Muscle layer of duodenum (tissue), 2 donors: ENCODE data around the gene FREM1.

ENCODE experiments used
- H3K27ac ChIP-seq: one replicate; pipeline ENCODE4 v1.7.0; 2013; ENCODE audit warnings: mild to moderate bottlenecking, low read length
- H3K27me3 ChIP-seq: one replicate; pipeline ENCODE4 v1.7.0; 2013; ENCODE audit warnings: low read depth, mild to moderate bottlenecking, control low read depth, low read length
- H3K36me3 ChIP-seq, 2 donors: one replicate each; pipeline ENCODE4 v1.7.0; 2013; ENCODE audit warnings: low read length in 2 of 2, control low read depth in 1 of 2, mild to moderate bottlenecking in 1 of 2; ENCODE audit not compliant: insufficient read depth in 2 of 2, control insufficient read depth in 1 of 2
- H3K4me1 ChIP-seq, 2 donors: one replicate each; pipeline ENCODE4 v1.7.0; 2013; ENCODE audit warnings: low read length in 2 of 2, mild to moderate bottlenecking in 2 of 2, control low read depth in 1 of 2, moderate library complexity in 1 of 2; ENCODE audit not compliant: insufficient read depth in 2 of 2, control insufficient read depth in 1 of 2
- H3K4me3 ChIP-seq, 2 donors: one replicate each; pipeline ENCODE4 v1.7.0; 2013; ENCODE audit warnings: low read length in 2 of 2, low read depth in 1 of 2, mild to moderate bottlenecking in 1 of 2
- H3K9me3 ChIP-seq, 2 donors: one replicate each; pipeline ENCODE4 v1.7.0; 2013; ENCODE audit warnings: low read length in 2 of 2, control low read depth in 1 of 2, mild to moderate bottlenecking in 1 of 2; ENCODE audit not compliant: control insufficient read depth in 1 of 2
- donor health status: healthy.

Gene FREM1

DNA sequence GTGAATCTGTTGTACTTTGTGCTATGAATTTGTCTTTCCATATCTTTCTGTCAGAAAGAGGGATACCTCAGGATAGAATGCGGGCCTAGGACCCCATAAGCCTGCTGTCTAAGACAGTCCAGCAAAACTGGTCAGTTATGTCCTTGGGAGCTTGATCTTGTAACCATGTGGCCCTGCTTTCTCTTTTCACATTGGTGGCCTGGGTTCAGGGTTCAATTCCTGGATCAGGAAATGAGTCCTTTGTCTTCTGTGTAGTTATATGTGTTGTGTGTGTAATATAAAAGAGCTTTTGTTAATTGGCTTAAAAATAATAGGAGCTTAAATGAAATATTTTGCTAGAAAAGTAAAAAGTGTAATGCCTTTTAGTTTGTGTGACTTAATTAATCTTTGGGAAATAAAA, 16.9 kb downstream of the FREM1 start:
- H3K27me3 ChIP-seq = no peaks in the 10 kb centered on the region
- no peaks in the 10 kb centered on the region for H3K36me3 ChIP-seq
- H3K9me3 ChIP-seq = no peaks in the 10 kb centered on the region
- H3K4me1 ChIP-seq = peaks cover 0 to 6% of the 10 kb centered on the region in 2 donors
- H3K4me3 ChIP-seq = no peak overlapping the region
- no peak overlapping the region for H3K27ac ChIP-seq

DNA sequence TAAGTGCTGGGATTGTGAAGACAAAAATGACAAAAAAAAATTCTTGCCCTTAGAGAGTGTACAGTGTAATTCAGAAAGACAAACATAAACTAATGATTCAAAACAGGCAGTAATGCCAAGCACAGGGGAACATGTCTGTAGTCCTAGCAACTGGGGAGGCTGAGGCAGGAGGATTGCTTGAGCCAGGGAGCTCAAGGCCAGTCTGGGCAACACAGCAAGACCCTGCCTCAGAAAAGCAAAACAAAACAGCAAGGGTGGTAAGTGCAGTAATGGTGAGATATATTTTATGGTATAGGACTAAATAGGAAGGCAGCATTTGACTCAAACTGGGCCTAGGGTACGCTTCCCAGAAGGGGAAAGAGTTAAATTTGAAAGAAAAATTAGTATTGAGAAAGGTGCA, 18.9 kb downstream of the FREM1 start:
- no peaks in the 10 kb centered on the region for H3K36me3 ChIP-seq
- no peaks in the 10 kb centered on the region for H3K9me3 ChIP-seq
- no peak overlapping the region for H3K4me3 ChIP-seq
- peaks cover 0 to 6% of the 10 kb centered on the region in 2 donors for H3K4me1 ChIP-seq
- no peak overlapping the region for H3K27ac ChIP-seq
- H3K27me3 ChIP-seq = no peaks in the 10 kb centered on the region

DNA sequence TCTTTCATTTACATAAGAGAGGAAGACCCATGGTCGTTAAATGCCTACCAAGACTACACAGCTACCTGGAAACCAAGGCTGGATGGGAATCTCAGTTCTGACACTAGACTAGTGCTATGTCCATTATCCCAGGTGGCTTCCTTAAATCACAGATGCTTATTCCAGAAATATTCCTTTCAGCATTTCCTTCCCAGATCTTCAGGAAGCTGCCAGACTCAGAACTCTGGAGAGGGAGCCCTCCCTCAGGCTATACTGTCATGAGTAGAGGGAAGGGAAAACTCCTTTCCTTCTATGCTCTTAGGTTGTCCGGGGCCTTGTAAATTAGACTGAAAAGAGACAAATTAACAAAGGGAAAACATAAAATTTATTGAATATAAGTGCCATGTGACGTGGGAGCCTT, 20.8 kb downstream of the FREM1 start:
- Histone ChIP-seq H3K36me3 (no peaks in the 10 kb centered on the region), H3K4me1 (peaks cover 0 to 6% of the 10 kb centered on the region in 2 donors), H3K4me3 (no peak overlapping the region), H3K27me3 (no peaks in the 10 kb centered on the region), H3K9me3 (no peaks in the 10 kb centered on the region), H3K27ac (no peak overlapping the region)

DNA sequence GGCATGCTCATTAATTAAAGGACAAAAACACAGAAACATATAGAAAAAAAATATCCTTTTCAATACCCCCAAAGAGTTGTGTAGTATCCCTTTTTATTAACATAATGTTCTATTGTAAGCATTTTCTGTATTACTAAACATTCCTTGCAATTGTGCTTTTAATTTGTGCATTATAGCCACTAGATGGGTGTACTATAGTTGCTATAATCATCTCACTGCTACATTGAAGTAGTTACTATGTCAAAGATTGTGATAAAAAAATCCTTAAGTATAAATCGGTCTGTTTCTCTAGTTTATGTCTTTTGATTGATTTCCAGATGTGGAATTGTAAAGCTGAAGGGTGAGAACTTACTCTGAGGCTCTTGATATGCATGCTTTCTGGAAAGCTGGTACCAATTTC, 21.4 kb downstream of the FREM1 start:
- no peak overlapping the region for H3K4me3 ChIP-seq
- no peaks in the 10 kb centered on the region for H3K9me3 ChIP-seq
- H3K27ac ChIP-seq = no peak overlapping the region

DNA sequence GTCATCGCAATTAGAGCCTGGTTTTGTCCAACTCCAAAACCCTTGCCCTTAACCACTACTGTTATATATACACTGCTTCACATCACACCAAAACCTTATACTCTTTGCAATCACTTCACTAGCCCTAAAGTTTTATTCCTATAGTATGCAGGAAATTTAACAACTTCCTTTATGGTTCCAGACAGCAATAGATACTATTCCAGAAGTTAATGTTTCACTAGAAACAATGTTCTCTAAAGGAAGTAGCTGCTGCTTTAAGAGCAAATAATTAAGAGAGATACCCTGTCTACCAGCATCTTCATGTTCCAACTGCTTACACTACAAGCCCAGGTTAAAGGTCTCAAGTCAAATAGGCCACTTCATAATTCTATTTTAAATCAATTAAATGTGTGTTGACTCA, 22.0 kb downstream of the FREM1 start:
- Histone ChIP-seq H3K4me1 (peaks cover 0 to 6% of the 10 kb centered on the region in 2 donors), H3K9me3 (no peaks in the 10 kb centered on the region), H3K4me3 (no peak overlapping the region), H3K27ac (no peak overlapping the region), H3K27me3 (no peaks in the 10 kb centered on the region), H3K36me3 (no peaks in the 10 kb centered on the region)

More for the DNA sequence above, 21.4 kb downstream of the FREM1 start:
- H3K27me3 ChIP-seq = no peaks in the 10 kb centered on the region
- H3K4me1 ChIP-seq = peaks cover 0 to 6% of the 10 kb centered on the region in 2 donors
- H3K36me3 ChIP-seq = no peaks in the 10 kb centered on the region

DNA sequence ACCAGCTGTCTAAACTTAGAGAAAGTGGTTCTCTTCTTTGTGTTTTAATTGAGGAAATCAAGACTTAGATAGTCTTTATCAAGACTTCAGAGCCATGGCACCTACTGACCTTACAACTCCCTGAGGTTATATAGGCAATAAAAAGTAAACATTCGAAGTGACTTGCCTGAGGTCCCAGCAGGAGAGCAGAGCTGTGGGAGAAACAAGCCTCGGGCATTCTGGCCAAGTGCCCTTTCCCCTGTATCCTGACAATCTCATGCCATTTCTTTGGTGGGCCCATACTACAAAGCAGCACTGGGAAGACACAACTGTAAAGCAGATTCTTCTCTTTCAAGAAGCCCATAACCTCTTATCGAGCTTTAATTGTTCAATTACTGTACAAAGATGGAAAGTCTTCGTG, 23.1 kb downstream of the FREM1 start:
- H3K4me1 ChIP-seq = peaks cover 0 to 6% of the 10 kb centered on the region in 2 donors
- H3K9me3 ChIP-seq = no peaks in the 10 kb centered on the region
- H3K36me3 ChIP-seq = no peaks in the 10 kb centered on the region
- H3K4me3 ChIP-seq = no peak overlapping the region
- no peaks in the 10 kb centered on the region for H3K27me3 ChIP-seq
- H3K27ac ChIP-seq = no peak overlapping the region

DNA sequence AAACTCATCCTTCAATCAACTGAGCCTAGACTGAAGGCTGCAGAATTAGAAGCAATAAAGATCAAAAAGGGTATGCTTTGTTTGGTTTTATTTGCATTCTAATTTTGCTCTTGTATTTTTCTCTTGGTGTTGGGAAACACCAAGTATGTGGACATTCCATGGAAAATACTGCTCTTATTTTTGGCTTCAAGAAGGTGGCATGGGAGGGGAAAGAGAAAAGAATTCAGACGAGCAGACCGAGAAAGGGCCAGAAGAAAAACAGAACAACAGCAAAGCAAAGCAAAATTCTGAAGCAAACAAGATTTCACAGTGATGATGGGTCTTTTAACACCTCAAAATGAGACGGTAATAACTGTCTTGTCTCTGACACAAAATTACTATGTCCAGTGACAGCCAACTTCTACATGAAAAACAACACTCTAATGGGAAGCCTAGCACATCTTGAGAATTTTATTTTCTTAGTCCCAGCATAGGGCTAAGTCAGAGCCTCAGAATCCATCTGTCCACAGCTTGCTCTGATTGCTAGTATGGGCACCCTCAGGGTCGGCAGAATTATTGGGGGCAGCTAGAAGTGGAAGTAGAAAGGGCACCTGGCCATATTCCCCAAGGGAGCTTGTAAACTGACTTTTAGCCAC, 26.8 kb downstream of the FREM1 start:
- Histone ChIP-seq H3K27me3 (no peaks in the 10 kb centered on the region), H3K4me3 (no peak overlapping the region), H3K4me1 (no peaks in the 10 kb centered on the region), H3K27ac (no peak overlapping the region), H3K36me3 (no peaks in the 10 kb centered on the region), H3K9me3 (no peaks in the 10 kb centered on the region)

DNA sequence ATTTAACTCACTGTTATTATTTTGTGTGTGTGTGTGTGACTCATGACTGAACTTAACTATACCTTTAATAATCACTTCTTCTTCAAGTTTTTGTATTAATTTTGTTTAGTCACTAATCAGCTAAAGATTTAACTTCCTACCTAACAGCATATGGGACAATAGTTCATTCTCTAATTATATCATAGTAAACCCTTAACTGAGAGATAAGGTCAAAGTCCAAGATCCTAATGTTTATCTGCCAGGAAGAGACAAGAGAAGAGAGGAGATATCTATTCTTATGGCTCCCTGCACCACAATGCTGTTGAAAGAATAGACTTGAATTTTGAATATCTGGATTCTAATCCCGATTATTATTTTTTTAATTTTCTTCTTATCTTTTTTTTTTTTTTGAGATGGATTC, 28.1 kb downstream of the FREM1 start:
- H3K9me3 ChIP-seq = no peaks in the 10 kb centered on the region
- H3K27ac ChIP-seq = no peak overlapping the region
- no peaks in the 10 kb centered on the region for H3K36me3 ChIP-seq
- H3K4me3 ChIP-seq = no peak overlapping the region
- no peaks in the 10 kb centered on the region for H3K27me3 ChIP-seq
- H3K4me1 ChIP-seq = no peaks in the 10 kb centered on the region

DNA sequence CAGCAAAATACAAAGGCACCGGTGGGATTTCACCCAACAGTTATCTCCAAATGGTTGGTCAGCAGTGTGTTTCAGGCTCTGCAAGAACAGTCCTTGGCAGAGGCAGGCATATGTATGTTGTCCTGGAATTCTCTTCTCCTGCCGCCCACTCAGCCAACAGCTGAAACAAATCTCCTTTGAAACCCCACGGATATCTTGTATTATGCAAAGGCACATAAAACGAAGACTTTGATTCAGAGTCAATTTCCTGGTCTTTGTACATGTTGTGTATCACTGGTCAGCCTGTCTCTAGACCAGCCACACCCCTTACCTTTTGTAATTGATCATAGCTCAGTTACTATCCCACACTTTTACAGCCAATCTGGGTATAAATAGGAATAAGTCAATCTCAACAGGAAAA, 29.2 kb downstream of the FREM1 start:
- H3K27me3 ChIP-seq = no peaks in the 10 kb centered on the region
- no peak overlapping the region for H3K4me3 ChIP-seq
- no peaks in the 10 kb centered on the region for H3K4me1 ChIP-seq
- no peak overlapping the region for H3K27ac ChIP-seq
- H3K36me3 ChIP-seq = no peaks in the 10 kb centered on the region
- no peaks in the 10 kb centered on the region for H3K9me3 ChIP-seq

DNA sequence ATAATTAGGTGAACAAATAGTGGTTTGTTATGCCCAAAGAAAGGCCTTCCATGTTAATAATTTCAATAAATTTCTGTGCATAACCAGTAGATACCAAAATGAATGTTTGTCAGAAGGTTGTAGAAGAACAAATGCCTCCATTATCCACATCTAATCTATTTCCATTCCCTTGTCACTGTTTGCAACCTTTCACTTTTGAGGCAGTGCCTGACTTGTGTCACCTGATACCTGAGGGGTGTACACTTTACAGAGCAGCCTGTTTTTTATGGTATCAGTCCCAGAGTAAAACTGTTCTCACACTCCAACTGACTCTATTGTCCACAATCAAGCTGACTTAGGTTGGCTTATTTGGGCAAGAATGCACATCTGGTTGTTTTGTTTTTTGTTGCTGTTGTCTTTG, 40.1 kb downstream of the FREM1 start:
- H3K36me3 ChIP-seq = no peaks in the 10 kb centered on the region
- H3K9me3 ChIP-seq = peaks cover 0 to 2% of the 10 kb centered on the region in 2 donors
- H3K4me3 ChIP-seq = no peak overlapping the region
- no peak overlapping the region for H3K27ac ChIP-seq
- no peaks in the 10 kb centered on the region for H3K4me1 ChIP-seq
- no peaks in the 10 kb centered on the region for H3K27me3 ChIP-seq

DNA sequence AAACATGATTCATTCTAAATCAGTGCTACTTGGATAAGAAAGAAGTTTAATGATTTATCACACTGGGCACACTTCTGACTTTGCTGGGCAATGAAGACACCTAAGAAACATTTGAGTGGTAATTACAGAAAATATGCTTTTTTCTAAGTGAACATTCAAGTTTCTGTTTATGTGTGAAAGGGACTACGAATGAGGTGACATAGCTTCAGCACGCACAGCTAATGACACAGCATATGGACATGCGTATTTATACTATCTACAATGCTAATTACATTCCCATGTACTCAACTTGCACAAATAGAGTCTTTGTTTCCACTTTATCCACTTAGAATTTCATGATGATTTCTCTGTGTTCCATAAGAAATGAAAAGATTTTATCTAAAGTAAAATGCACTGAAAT, 40.6 kb downstream of the FREM1 start:
- H3K4me1 ChIP-seq = no peaks in the 10 kb centered on the region
- H3K27ac ChIP-seq = no peak overlapping the region
- no peaks in the 10 kb centered on the region for H3K36me3 ChIP-seq

More for the DNA sequence above, 40.6 kb downstream of the FREM1 start:
- Histone ChIP-seq H3K9me3 (peaks cover 0 to 2% of the 10 kb centered on the region in 2 donors), H3K4me3 (no peak overlapping the region), H3K27me3 (no peaks in the 10 kb centered on the region)
